Measurements from ENCODE around the gene SLAMF1.
"Not testable (repeated sequence)": the region's sequence is repeated elsewhere in the genome, so short reads cannot be mapped to it uniquely, and the experiment has no call there.

Gene SLAMF1

GRCh38 chr1:160638926-160639325 lies 7.9 kb downstream of the SLAMF1 start:
- DNase-seq (ENCODE audit: low spot score) = no peak

GRCh38 chr1:160638540-160638857 lies 8.3 kb downstream of the SLAMF1 start:
- DNase-seq (ENCODE audit: low spot score) = no peak

GRCh38 chr1:160637821-160638539 lies 8.9 kb downstream of the SLAMF1 start:
- no peak for DNase-seq (ENCODE audit: low spot score)

- no peak for DNase-seq (ENCODE audit: low spot score)
These were observed 9.8 kb downstream of the SLAMF1 start for GRCh38 chr1:160637065-160637464.

- DNase-seq (ENCODE audit: low spot score) = no peak
These were observed 10.3 kb downstream of the SLAMF1 start for GRCh38 chr1:160636547-160636946.

- DNase-seq (ENCODE audit: low spot score) = no peak
These were observed 10.8 kb downstream of the SLAMF1 start for GRCh38 chr1:160636076-160636475.

- DNase-seq (ENCODE audit: low spot score) = no peak
These were observed 12.0 kb downstream of the SLAMF1 start for GRCh38 chr1:160634543-160635491.

GRCh38 chr1:160633330-160633903 lies 13.4 kb downstream of the SLAMF1 start:
- DNase-seq (ENCODE audit: low spot score) = no peak

- no peak for DNase-seq (ENCODE audit: low spot score)
These were observed 14.7 kb downstream of the SLAMF1 start for GRCh38 chr1:160631983-160632625.

- DNase-seq (ENCODE audit: low spot score) = no peak
These were observed 16.1 kb downstream of the SLAMF1 start for GRCh38 chr1:160630523-160631451.

- DNase-seq (ENCODE audit: low spot score) = no peak
These were observed 17.3 kb downstream of the SLAMF1 start for GRCh38 chr1:160629286-160630210.

GRCh38 chr1:160628799-160629263 lies 18.0 kb downstream of the SLAMF1 start:
- no peak for DNase-seq (ENCODE audit: low spot score)

- not testable (repeated sequence) for DNase-seq (ENCODE audit: low spot score)
These were observed 19.1 kb downstream of the SLAMF1 start for GRCh38 chr1:160627677-160628289.

- no peak for DNase-seq (ENCODE audit: low spot score)
These were observed 20.1 kb downstream of the SLAMF1 start for GRCh38 chr1:160626509-160627342.

GRCh38 chr1:160625725-160626498 lies 20.9 kb downstream of the SLAMF1 start:
- no peak for DNase-seq (ENCODE audit: low spot score)

GRCh38 chr1:160625321-160625720 lies 21.5 kb downstream of the SLAMF1 start:
- DNase-seq (ENCODE audit: low spot score) = no peak

GRCh38 chr1:160624464-160624863 lies 22.4 kb downstream of the SLAMF1 start:
- no peak for DNase-seq (ENCODE audit: low spot score)

- DNase-seq (ENCODE audit: low spot score) = no peak
These were observed 23.0 kb downstream of the SLAMF1 start for GRCh38 chr1:160623862-160624261.

Measured in RKO (cell line).